A549 treated with AZD9567 at 1 μM for 4 hours (cell line): ENCODE results near the gene OR2T10. TPM values are rescaled to one million over a fixed set of nuclear protein-coding genes. Genes with fewer than 3 reads are reported as not detected.

ENCODE experiments used
- total RNA-seq: library from RNA; stranded (reverse); fragments of 200-300 nt; extraction: Qiagen RNA extraction; gene quantifications from 5 replicates; pipeline ENCODE4 v1.2.3, GENCODE V29; 2022; ENCODE audit not compliant: insufficient read depth

OR2T10 gene, protein sequence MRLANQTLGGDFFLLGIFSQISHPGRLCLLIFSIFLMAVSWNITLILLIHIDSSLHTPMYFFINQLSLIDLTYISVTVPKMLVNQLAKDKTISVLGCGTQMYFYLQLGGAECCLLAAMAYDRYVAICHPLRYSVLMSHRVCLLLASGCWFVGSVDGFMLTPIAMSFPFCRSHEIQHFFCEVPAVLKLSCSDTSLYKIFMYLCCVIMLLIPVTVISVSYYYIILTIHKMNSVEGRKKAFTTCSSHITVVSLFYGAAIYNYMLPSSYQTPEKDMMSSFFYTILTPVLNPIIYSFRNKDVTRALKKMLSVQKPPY
- total RNA-seq = not detected in 5 replicates

DNA sequence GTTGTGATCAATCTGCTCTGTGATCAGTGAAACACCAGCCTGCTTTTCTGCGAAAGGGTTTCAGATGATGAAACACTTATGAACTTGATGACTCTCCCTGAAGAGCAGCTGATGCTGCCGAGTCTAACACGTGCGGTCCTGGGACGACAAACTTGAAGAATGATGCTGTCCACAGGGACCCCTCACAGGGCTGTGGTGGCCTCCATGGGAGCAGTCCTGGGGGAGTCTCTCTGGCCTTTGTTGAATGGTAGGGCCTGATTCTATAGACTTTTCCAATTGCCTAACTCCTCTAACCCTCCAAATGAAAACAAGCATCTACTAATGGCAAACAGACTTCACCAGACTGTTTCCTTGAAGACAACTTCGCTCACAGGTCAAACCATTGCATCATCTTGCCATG lies at the start of gene OR2T10:
OR2T10 (minus strand) TSS at position 112 of the 400 bp plus-strand sequence. CDS start 3,932 bp downstream, outside the sequence.

GRCh38 chr1:248645178-248645577 lies 47.7 kb upstream of the OR2T10 start, which contains the start of gene OR2T35:
TSS of gene OR2T35 (minus strand) at chr1:248645278. CDS start at chr1:248639258, 6,020 bp downstream.

GRCh38 chr1:248634991-248635390 lies 37.5 kb upstream of the OR2T10 start, which contains the start of gene OR2T11:
TSS of gene OR2T11 (minus strand) at chr1:248635091. CDS start at chr1:248627128, 7,963 bp downstream.

GRCh38 chr1:248574657-248575056 lies 22.8 kb downstream of the OR2T10 start, which contains the start of gene OR2T34:
TSS of gene OR2T34 (minus strand) at chr1:248574757. CDS start at chr1:248574757, 0 bp downstream.

GRCh38 chr1:248562672-248563071 lies 34.8 kb downstream of the OR2T10 start, which contains the start of gene OR2T29:
TSS of gene OR2T29 (minus strand) at chr1:248562772. CDS start at chr1:248559491, 3,281 bp downstream.

Other genes with a start within 250 kb of the OR2T10 start
- gene OR14C36, start 248.9 kb downstream of the OR2T10 start, total RNA-seq = not detected in 5 replicates
- gene OR2T4, start 236.0 kb downstream of the OR2T10 start, total RNA-seq = not detected in 5 replicates
- gene OR2T6, start 222.0 kb downstream of the OR2T10 start, total RNA-seq = not detected in 5 replicates
- gene OR2T1, start 194.7 kb downstream of the OR2T10 start, total RNA-seq = not detected in 5 replicates
- not detected in 5 replicates for gene OR2T2, start 152.1 kb downstream of the OR2T10 start, total RNA-seq
- gene OR2T3, start 124.3 kb downstream of the OR2T10 start, total RNA-seq = not detected in 5 replicates
- not detected in 5 replicates for gene OR2T5, start 109.1 kb downstream of the OR2T10 start, total RNA-seq
- gene OR2G6, start 89.6 kb downstream of the OR2T10 start, total RNA-seq = not detected in 5 replicates
- gene OR2T29, start 34.9 kb downstream of the OR2T10 start, total RNA-seq = not detected in 5 replicates
- not detected in 5 replicates for gene OR2T34, start 22.9 kb downstream of the OR2T10 start, total RNA-seq
- not detected in 5 replicates for gene OR2T11, start 37.4 kb upstream of the OR2T10 start, total RNA-seq
- not detected in 5 replicates for gene OR2T35, start 47.6 kb upstream of the OR2T10 start, total RNA-seq
- gene OR2T27, start 57.8 kb upstream of the OR2T10 start, total RNA-seq = not detected in 5 replicates
- gene OR14I1, start 105.1 kb upstream of the OR2T10 start, total RNA-seq = not detected in 5 replicates
- gene LYPD8, start 158.1 kb upstream of the OR2T10 start, total RNA-seq = 0.06 to 0.16 TPM (median 0.11 TPM) in 4 of 5 replicates, not detected in the other
- gene SH3BP5L, start 228.2 kb upstream of the OR2T10 start, total RNA-seq = 20.1 to 27.0 TPM (median 24.3 TPM) in 5 replicates
- 17.7 to 21.0 TPM (median 20.8 TPM) in 5 replicates for gene ZNF672, start 240.5 kb upstream of the OR2T10 start, total RNA-seq